ENCODE measurements around the gene RAB13. TPM values are rescaled to one million over a fixed set of nuclear protein-coding genes. Genes with fewer than 3 reads are reported as not detected.
"Not testable (repeated sequence)": the region's sequence is repeated elsewhere in the genome, so short reads cannot be mapped to it uniquely, and the experiment has no call there.

Gene RAB13
- total RNA-seq: 72.6 and 77.4 TPM in 2 replicates

- no peak for DNase-seq (ENCODE audit: extremely low read depth, low read depth, low spot score)
Measured at GRCh38 chr1:153985941-153986761, at the start of gene RAB13. Gene RAB13, minus strand, starts transcription at chr1:153986339. Its CDS starts 103 bp downstream, at chr1:153986236.

GRCh38 chr1:154033697-154034096, 47.6 kb upstream of the RAB13 start:
- not testable (repeated sequence) for DNase-seq (ENCODE audit: extremely low read depth, low read depth, low spot score)

- no peak for DNase-seq (ENCODE audit: extremely low read depth, low read depth, low spot score)
Measured at GRCh38 chr1:154019940-154020339, 33.8 kb upstream of the RAB13 start.

GRCh38 chr1:154019269-154019668, 33.1 kb upstream of the RAB13 start:
- DNase-seq (ENCODE audit: extremely low read depth, low read depth, low spot score): no peak

GRCh38 chr1:154014154-154014907, 28.2 kb upstream of the RAB13 start:
- DNase-seq (ENCODE audit: extremely low read depth, low read depth, low spot score): no peak

- DNase-seq (ENCODE audit: extremely low read depth, low read depth, low spot score): not testable (repeated sequence)
Measured at GRCh38 chr1:154012543-154012942, 26.4 kb upstream of the RAB13 start.

GRCh38 chr1:154012129-154012528, 26.0 kb upstream of the RAB13 start:
- no peak for DNase-seq (ENCODE audit: extremely low read depth, low read depth, low spot score)

- DNase-seq (ENCODE audit: extremely low read depth, low read depth, low spot score): no peak
Measured at GRCh38 chr1:154006136-154006535, 20.0 kb upstream of the RAB13 start.

GRCh38 chr1:154000420-154000819, 14.3 kb upstream of the RAB13 start:
- DNase-seq (ENCODE audit: extremely low read depth, low read depth, low spot score): no peak

GRCh38 chr1:153996882-153997281, 10.7 kb upstream of the RAB13 start:
- DNase-seq (ENCODE audit: extremely low read depth, low read depth, low spot score): not testable (repeated sequence)

- DNase-seq (ENCODE audit: extremely low read depth, low read depth, low spot score): no peak
Measured at GRCh38 chr1:153995640-153996039, 9.5 kb upstream of the RAB13 start.

GRCh38 chr1:153995202-153995601, 9.1 kb upstream of the RAB13 start:
- no peak for DNase-seq (ENCODE audit: extremely low read depth, low read depth, low spot score)

- DNase-seq (ENCODE audit: extremely low read depth, low read depth, low spot score): no peak
Measured at GRCh38 chr1:153991806-153992205, 5.7 kb upstream of the RAB13 start.

GRCh38 chr1:153991151-153991630, 5.1 kb upstream of the RAB13 start:
- no peak for DNase-seq (ENCODE audit: extremely low read depth, low read depth, low spot score)

GRCh38 chr1:153990468-153991150, 4.5 kb upstream of the RAB13 start, which contains the start of gene RPS27:
Gene RPS27, plus strand, starts transcription at chr1:153990762. Its CDS starts 35 bp downstream, at chr1:153990797.
- DNase-seq (ENCODE audit: extremely low read depth, low read depth, low spot score): peak; percentile 96

- DNase-seq (ENCODE audit: extremely low read depth, low read depth, low spot score): no peak
Measured at GRCh38 chr1:153987621-153988020, 1.5 kb upstream of the RAB13 start.

GRCh38 chr1:153985341-153985912, 712 bp downstream of the RAB13 start:
- DNase-seq (ENCODE audit: extremely low read depth, low read depth, low spot score): no peak

- DNase-seq (ENCODE audit: extremely low read depth, low read depth, low spot score): no peak
Measured at GRCh38 chr1:153984123-153984894, 1.8 kb downstream of the RAB13 start.

- not testable (repeated sequence) for DNase-seq (ENCODE audit: extremely low read depth, low read depth, low spot score)
Measured at GRCh38 chr1:153981735-153982134, 4.4 kb downstream of the RAB13 start.

GRCh38 chr1:153979091-153979490, 7.0 kb downstream of the RAB13 start:
- not testable (repeated sequence) for DNase-seq (ENCODE audit: extremely low read depth, low read depth, low spot score)

Data from glomerular endothelial cell (primary cell).